HG03039 (cell line): ENCODE measurements around the gene HOXC4.

Experiments used
- ATAC-seq: cut with Tn5 transposase; IDR thresholded peaks from one replicate; pipeline ENCODE4 v1.9.1; 2021; ENCODE audit warnings: mild to moderate bottlenecking, moderate library complexity; ENCODE audit not compliant: unreplicated experiment

The HOXC4 gene

GRCh38 chr12:54053751-54054741, at the start of gene HOXC4:
Gene HOXC4, plus strand, starts transcription at chr12:54053835. Its CDS starts 88 bp downstream, at chr12:54053923.
- ATAC-seq: peak; percentile 22

- ATAC-seq: no peak
Measured at GRCh38 chr12:54004063-54004840, 49.4 kb upstream of the HOXC4 start.

DNA sequence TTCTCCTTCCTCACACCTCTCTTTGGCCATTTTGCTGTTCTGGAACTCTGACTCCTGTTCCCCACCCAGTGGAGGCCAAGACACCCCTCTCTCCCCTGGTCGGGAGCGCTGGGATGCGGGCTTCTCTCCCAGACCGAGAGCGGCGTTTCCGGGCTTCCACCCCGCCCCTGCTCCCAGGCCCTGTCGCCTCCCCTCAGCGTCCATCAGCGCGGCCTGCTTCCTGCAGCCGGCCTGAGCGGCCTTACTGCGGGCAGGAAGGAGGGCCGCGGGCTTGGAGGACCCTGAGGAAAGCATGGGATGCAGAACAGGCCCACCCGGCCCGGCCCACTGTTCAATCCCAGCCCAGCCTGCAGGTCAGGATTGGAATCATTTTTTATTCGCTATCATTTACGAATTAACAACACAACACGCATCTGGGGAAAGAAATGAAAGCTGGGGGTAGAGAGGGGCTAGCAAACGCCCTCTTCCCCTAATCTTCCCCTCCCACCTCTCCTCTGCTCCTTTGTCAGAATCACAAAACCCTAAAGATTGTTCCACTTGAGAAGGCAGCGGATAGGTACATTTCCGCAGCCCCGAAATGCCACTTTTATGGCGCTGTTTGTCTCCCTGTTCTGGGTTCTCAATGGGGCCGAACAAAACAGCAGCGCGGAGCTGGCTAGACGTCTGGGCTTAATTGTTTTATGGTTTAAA, 48.6 kb upstream of the HOXC4 start:
- ATAC-seq: no peak

DNA sequence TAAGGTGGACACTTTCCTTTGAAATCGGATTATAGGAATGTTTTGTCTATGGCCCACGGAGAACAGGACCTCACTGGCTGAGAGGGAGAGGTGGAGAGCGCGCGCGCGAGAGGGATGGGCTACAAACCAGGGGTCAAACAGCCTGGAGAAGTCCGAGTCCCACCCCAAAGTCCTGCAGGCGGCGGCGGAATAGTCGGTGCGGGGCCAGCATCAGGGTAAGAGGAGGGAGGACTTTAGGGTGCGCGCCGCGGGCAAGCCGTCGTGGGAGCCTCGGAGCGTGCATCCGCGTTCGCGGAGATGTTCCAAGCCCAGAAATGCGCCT, 48.1 kb upstream of the HOXC4 start:
- ATAC-seq: no peak

DNA sequence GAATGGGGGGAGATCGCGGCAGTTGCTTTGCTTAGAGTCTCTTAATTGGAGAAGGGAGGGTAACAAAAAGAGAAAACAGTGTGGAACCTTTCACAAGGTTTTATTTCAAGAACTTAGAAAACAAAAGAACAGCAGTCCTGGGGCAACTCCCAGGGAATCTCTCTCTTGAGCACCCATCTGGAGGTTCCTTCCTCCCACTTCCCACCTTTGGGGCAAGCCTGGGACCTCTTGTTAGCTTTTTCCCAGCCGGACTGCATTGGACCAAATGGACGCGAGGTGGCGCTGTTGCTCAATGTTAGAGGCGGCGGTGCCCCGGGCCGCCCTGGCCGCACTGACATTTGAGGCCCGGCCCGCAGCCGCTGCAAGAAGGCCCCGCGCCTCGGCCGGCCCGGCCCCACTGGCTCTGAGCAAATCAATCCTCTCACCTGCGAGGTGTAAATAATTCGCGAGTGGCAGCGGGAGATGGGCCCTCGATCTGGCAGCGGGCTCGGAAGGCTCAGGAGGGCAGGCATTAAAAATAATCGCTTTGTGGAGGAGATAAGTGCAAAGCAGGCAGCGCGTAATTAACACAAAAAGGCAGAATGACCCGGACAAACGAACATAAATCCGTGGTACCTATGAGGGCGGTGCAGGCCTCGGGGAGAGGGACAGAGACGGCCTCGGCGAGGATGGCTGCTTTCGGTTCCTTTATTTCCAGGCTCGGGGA, 47.6 kb upstream of the HOXC4 start:
- no peak for ATAC-seq

DNA sequence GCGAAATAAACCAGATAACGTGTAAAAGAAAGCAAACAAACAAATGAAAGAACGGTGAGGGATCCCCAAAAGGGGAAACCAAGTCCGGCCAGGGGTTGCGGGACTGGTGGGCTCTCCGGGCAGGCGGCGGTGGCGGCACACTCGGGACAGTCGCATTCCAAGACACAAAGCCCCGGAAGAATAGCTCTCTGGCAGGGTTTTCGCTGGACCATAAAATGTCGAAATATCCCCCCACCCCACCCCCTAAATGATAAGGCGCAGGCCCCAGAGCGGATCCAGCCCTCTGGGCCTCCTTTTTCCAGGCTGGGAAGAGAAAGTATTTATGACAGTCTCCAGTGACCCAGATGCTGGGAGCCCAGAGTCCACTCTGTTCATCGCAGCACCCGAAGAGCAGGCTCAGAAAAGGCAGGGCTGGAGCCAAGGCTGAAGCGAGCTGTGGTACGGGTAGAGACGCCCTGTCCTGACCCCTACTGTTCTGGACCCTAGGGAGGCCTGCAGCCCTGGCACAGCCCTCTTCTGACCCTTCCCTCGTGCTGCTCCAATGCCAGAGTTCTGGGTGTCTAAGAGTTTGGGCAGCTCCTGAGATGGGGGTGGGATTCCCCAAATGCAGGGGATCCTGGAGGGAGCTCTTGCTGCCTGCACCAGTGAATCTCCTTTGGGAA, 46.9 kb upstream of the HOXC4 start:
- no peak for ATAC-seq

DNA sequence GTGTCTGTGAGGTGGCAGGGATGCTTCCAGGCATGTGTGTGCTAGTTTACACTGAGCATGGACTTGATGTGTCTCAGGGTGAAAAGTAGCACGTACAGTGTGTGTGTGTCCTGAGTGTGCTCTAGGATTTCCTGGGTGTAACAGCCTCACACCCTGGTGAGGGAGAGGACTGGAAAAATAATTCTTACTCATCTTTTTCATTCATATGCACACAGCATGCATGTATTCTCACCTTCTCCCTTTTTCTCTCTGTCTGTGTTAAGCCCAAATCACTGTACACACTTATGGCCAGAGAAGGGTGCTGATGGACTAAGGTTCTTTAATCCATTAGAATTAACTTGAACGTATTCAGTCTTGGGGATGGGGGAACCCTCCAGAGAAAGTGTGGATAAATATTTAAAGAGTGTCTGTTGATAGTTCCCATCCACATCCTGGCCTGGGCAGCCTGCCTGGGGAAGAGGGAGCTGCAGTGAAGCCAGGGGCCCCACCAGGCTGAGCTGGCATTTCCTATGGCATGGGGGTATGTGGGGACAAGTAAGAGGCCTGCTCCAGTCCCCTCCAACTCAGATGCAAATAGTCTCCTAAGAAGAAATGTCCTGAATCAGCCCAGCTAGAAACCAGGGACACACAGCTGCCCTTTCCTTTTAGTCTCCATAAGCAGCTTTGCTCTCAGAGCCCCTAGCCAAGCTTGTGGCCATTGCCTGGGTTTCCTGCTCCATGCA, 45.9 kb upstream of the HOXC4 start:
- no peak for ATAC-seq

DNA sequence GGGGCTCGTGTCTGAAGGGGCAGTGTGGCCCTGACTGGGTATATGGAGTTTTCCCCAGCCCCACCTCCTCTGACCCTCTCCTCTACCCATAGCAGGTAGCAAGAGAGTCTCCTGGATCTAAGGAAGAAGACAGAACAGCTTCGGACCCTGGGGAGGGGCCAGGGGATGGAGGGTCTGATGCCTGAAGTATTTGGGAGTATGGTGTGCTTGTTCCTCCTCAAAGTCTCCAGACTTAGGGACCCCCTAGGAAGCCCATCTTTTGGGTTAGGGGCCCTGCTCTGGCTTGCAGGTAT, 45.4 kb upstream of the HOXC4 start:
- no peak for ATAC-seq

DNA sequence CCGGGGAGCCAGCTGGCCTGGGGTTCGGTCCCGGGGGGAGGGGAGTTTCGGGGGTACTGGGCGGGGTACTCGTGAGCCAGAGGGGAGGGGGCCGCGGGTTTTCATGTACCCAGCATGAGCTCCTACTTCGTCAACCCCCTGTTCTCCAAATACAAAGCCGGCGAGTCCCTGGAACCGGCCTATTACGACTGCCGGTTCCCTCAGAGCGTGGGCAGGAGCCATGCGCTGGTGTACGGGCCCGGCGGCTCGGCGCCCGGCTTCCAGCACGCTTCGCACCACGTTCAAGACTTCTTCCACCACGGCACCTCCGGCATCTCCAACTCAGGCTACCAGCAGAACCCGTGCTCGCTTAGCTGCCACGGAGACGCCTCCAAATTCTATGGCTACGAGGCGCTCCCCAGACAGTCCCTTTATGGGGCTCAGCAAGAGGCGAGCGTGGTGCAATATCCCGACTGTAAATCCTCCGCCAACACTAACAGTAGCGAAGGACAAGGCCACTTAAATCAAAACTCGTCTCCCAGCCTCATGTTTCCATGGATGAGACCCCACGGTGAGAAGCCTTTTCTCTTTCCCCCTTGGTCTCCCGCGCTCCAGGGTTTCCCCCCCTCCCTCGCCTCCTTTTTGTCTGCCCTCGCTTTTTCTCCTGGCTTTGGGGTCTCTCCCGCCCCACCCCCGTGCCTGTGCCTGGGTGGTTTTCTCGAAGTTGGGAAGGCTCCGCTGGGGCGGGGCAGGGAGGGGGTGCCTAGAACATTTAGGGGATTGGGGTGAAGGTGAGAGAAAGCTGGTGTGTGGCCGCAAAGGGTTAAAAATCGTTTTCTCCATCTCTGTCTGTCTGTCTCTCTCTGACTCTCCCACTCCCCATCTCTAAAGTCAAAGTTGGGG, 44.2 kb upstream of the HOXC4 start:
- no peak for ATAC-seq

- ATAC-seq: no peak
Measured at GRCh38 chr12:54010053-54010971, 43.3 kb upstream of the HOXC4 start.

GRCh38 chr12:54010972-54011664, 42.5 kb upstream of the HOXC4 start:
- no peak for ATAC-seq

DNA sequence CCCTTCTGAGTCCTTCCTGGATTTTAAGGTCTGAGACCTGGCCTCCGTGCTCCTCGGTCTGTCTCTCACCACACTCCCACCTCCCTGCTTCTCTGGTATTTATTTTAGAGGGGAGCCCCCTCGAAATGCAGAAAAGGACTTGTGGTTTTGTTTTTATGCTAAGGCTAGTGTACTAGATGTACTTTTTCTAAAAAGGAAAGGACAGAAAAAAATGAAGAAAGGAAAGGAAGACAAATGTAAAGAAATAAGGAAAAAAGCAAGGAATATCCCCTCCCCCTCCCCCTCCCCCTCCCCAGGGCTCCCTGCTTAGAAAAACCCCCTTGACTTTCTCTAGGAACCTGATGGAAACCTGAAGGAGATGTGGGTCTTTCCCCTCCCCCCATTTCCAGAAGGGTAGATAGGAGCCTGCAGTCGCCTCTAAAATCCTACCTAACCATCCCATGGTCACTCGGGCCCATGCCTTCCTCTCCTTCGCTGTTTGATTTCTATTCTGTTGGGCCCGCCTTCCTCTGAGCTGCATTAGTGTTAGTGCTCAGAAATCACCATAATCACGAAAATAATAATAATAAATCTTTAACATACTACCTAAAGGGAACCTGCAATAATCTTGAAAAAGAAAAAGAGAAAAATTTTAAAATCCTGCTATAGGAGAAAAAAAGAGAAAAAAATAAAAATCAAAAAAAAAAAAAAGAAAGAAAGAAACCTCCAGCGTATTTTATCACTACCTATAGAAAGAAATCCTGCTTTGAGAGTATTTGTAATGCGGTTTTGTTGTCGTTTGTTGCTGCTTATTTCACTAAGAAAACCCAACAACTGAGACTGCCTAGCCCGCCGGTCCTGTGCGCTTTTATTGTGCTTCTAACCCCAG, 41.7 kb upstream of the HOXC4 start:
- ATAC-seq: no peak

DNA sequence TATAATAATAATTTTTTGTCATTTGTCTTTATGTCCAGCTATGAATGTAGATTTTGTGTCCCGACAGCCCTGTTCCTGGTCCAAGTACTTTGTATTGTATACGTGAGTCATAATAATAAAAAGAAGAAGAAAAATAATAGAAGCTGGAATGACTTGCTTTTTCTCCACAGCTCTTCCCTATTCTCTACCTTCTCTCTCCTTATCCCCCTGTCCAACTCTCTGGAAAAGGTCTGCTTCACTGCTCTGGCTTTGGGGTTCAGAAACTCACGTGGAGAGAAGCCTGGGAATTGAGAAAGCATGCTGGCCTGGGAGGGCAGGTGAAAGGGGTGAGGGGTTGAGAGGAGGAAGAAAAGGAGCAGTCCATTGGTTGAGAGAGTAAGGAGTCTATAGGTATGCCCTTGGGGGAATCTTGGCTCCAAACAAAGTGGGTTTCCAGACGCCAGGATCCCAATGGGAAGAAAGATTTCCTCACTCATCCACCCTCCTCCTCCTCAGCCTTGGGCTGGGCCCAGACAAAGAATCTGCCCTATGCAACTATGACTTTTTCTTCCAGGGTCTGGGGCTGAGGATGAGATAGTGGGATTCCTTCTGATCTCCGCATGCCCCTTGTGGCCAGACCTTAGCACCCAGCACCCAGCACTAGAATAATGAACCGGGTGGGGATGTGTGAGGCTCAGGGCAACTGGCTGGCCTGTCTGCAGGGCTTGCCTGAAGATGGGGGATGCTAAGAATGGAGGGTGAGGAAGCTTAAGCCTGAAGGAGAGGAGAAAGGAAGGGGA, 40.8 kb upstream of the HOXC4 start:
- no peak for ATAC-seq

- ATAC-seq: no peak
Measured at GRCh38 chr12:54014377-54015017, 39.1 kb upstream of the HOXC4 start.
